Keratinocyte (primary cell): ENCODE results near the gene OOEP. TPM values are rescaled to one million over a fixed set of nuclear protein-coding genes. Genes with fewer than 3 reads are reported as not detected.
"Not testable (repeated sequence)": the region's sequence is repeated elsewhere in the genome, so short reads cannot be mapped to it uniquely, and the experiment has no call there.

Source experiments
- DNase-seq: peaks from one replicate; pipeline ENCODE4 v3.0.0-alpha.2; 2011; ENCODE audit warnings: low read depth, missing footprints, low spot score
- FAIRE-seq: peaks from 2 replicates; lab custom pipeline; 2011; peaks lifted over from hg19 to GRCh38; lab: Jason Lieb, UNC
- H2AFZ ChIP-seq: 2 replicates; pipeline ENCODE4 v1.6.0; 2012; ENCODE audit warnings: low read length, control low read depth, inconsistent platforms; ENCODE audit not compliant: control insufficient read depth
- H3K27ac ChIP-seq: 2 replicates; pipeline ENCODE4 v1.5.1; 2011; ENCODE audit warnings: low read length; ENCODE audit not compliant: control insufficient read depth, insufficient read depth
- H3K27me3 ChIP-seq: 3 replicates; pipeline ENCODE4 v1.6.0; 2011; ENCODE audit warnings: low read length; ENCODE audit not compliant: control insufficient read depth, insufficient read depth; ENCODE audit errors: extremely low read depth
- H3K36me3 ChIP-seq, 2 experiments: 2 replicates in 1 of 2; 3 replicates in 1 of 2; pipeline ENCODE4 v1.5.1; 2011; ENCODE audit warnings: low read length in 2 of 2, mild to moderate bottlenecking in 1 of 2; ENCODE audit not compliant: control insufficient read depth in 2 of 2, insufficient read depth in 2 of 2; ENCODE audit errors: extremely low read depth in 1 of 2
- H3K4me1 ChIP-seq: 3 replicates; pipeline ENCODE4 v1.5.1; 2011; ENCODE audit warnings: low read length; ENCODE audit not compliant: control insufficient read depth, insufficient read depth; ENCODE audit errors: extremely low read depth
- H3K4me2 ChIP-seq: 3 replicates; pipeline ENCODE4 v1.6.0; 2011; ENCODE audit warnings: low read depth, low read length; ENCODE audit not compliant: control insufficient read depth, insufficient read depth; ENCODE audit errors: extremely low read depth
- H3K4me3 ChIP-seq, 3 experiments: fragments of 200-600 bp in 1 of 3; sonication (generic) in 1 of 3; 2 replicates in 2 of 3; 3 replicates in 1 of 3; pipeline ENCODE4 v1.5.1; 2011 to 2016; ENCODE audit warnings: low read length in 3 of 3, mild to moderate bottlenecking in 3 of 3, control low read depth in 2 of 3, inconsistent platforms in 1 of 3, low read depth in 1 of 3, mixed read lengths in 1 of 3, mixed run types in 1 of 3, moderate library complexity in 1 of 3; ENCODE audit not compliant: control insufficient read depth in 2 of 3, insufficient read depth in 2 of 3; ENCODE audit errors: extremely low read depth in 1 of 3
- H3K79me2 ChIP-seq: 2 replicates; pipeline ENCODE4 v1.6.0; 2012; ENCODE audit warnings: low read length; ENCODE audit not compliant: control insufficient read depth, insufficient read depth
- H3K9ac ChIP-seq: 3 replicates; pipeline ENCODE4 v1.6.0; 2011; ENCODE audit warnings: low read length; ENCODE audit not compliant: control insufficient read depth, insufficient read depth; ENCODE audit errors: extremely low read depth
- H3K9me1 ChIP-seq: 3 replicates; pipeline ENCODE4 v1.6.0; 2011; ENCODE audit warnings: low read length; ENCODE audit not compliant: control insufficient read depth, insufficient read depth; ENCODE audit errors: extremely low read depth
- H3K9me3 ChIP-seq: 2 replicates; pipeline ENCODE4 v1.5.1; 2012; ENCODE audit warnings: low read depth, low read length; ENCODE audit not compliant: control insufficient read depth
- H4K20me1 ChIP-seq: 3 replicates; pipeline ENCODE4 v1.6.0; 2011; ENCODE audit warnings: low read length; ENCODE audit not compliant: control insufficient read depth, insufficient read depth; ENCODE audit errors: extremely low read depth
- EZH2 ChIP-seq: IDR thresholded peaks from one replicate; pipeline ENCODE4 v1.6.1; 2012; ENCODE audit warnings: inconsistent platforms, mild to moderate bottlenecking, low read length, moderate library complexity
- dilution Hi-C: fragments of 300-500 bp; cut with MboI; formaldehyde crosslinking; loops from one replicate; pipeline ENCODE4 v1.7.0; 2020; ENCODE audit warnings: low sequenced_read_pairs; ENCODE audit not compliant: extremely low pct_ligation_motif_present
- polyA plus RNA-seq, 5 experiments: library from polyadenylated mRNA; depleted of rRNA in 3 of 5; stranded (reverse) in 3 of 5; stranded (forward) in 1 of 5; unstranded in 1 of 5; fragments of >200 nt; gene quantifications; 1 replicate in 1 of 5; 2 replicates in 3 of 5; 3 replicates in 1 of 5; pipeline versions ENCODE4 v1.2.1 to v1.2.3, GENCODE V29; 2011 to 2012; ENCODE audit warnings: missing spikeins in 2 of 5, low read depth in 1 of 5, low replicate concordance in 1 of 5
- TF ChIP-seq, protein P1 (sequence below), 3 experiments: IDR thresholded peaks in 1 of 3; conservative IDR thresholded peaks in 1 of 3; optimal IDR thresholded peaks in 1 of 3; 2 replicates in 2 of 3; 3 replicates in 1 of 3; pipeline versions ENCODE3 to v1.5.1; 2011; ENCODE audit warnings: low read length in 3 of 3, mild to moderate bottlenecking in 3 of 3, moderate library complexity in 2 of 3, control low read depth in 1 of 3, inconsistent platforms in 1 of 3; ENCODE audit not compliant: insufficient read depth in 2 of 3; ENCODE audit errors: extremely low read depth in 1 of 3

Gene OOEP
- polyA plus RNA-seq, 1 donor (not counting 4 experiments of a cell fraction or from before 2014, with no cell fraction given) = 0.08 TPM

DNA sequence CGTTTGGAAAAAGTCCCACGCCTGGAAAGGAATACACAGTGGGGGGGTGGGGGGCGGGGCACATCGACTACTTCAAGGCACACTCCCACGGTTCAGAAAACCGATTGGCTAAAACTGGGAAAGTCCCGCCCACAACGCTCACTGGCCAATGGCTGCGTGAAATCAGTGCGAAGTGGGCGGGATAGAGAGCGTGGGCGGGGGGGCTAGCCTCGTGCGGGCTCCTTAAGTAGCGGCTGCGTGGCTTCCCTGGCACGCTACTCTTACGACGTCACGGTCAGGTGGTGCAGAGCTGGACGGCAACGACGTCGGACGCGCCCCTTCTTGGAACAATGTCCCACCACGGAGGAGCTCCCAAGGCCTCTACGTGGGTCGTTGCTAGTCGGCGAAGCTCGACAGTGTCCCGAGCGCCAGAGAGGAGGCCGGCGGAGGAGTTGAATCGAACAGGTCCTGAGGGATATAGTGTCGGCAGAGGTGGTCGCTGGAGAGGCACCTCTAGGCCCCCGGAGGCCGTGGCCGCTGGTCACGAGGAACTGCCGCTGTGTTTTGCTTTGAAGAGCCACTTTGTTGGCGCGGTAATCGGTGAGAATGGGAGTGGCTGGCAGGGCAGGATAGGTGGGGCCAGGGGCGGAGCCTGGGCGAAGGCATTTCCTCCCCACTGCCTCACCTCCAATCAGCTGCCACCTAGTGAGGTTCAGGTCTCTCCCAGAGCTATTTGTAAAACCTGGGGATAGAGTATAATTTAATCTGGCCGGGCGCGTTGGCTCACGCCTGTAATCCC, 25.1 kb upstream of the OOEP start, which contains the start of gene DDX43:
Gene DDX43, plus strand, starts transcription at position 252 of the 778 bp plus-strand sequence. Its CDS starts 78 bp downstream, at position 330.
- Histone ChIP-seq H3K27ac (peak within 1 kb of the TSS; percentile 31), H2AFZ (no peak within 1 kb of the TSS), H3K9me3 (no peaks in the 10 kb centered on the region), H3K79me2 (no peaks in the 10 kb centered on the region), H3K9me1 (no peaks in the 10 kb centered on the region), H4K20me1 (no peaks in the 10 kb centered on the region), H3K36me3 (no peaks in the 10 kb centered on the region), H3K9ac (peak within 1 kb of the TSS; percentile 15), H3K4me1 (no peaks in the 10 kb centered on the region), H3K4me3 (peak within 1 kb of the TSS in 2 of 3 experiments; percentile 24 to 34), H3K4me2 (no peak within 1 kb of the TSS), H3K27me3 (no peaks in the 10 kb centered on the region)
- TF ChIP-seq, protein P1, sequence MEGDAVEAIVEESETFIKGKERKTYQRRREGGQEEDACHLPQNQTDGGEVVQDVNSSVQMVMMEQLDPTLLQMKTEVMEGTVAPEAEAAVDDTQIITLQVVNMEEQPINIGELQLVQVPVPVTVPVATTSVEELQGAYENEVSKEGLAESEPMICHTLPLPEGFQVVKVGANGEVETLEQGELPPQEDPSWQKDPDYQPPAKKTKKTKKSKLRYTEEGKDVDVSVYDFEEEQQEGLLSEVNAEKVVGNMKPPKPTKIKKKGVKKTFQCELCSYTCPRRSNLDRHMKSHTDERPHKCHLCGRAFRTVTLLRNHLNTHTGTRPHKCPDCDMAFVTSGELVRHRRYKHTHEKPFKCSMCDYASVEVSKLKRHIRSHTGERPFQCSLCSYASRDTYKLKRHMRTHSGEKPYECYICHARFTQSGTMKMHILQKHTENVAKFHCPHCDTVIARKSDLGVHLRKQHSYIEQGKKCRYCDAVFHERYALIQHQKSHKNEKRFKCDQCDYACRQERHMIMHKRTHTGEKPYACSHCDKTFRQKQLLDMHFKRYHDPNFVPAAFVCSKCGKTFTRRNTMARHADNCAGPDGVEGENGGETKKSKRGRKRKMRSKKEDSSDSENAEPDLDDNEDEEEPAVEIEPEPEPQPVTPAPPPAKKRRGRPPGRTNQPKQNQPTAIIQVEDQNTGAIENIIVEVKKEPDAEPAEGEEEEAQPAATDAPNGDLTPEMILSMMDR (optimal IDR thresholded peaks at IDR 0.05 in 1 of 3, IDR thresholded peaks at IDR 0.05 in 1 of 3, conservative IDR thresholded peaks at IDR 0.05 in 1 of 3; ENCODE audit: extremely low read depth in 1 of 3, insufficient read depth in 2 of 3, low read length in 3 of 3) = no peak
- TF ChIP-seq EZH2 = no peak
- FAIRE-seq = no peak
- DNase-seq = no peak
- dilution Hi-C loops = no loop called here

DNA sequence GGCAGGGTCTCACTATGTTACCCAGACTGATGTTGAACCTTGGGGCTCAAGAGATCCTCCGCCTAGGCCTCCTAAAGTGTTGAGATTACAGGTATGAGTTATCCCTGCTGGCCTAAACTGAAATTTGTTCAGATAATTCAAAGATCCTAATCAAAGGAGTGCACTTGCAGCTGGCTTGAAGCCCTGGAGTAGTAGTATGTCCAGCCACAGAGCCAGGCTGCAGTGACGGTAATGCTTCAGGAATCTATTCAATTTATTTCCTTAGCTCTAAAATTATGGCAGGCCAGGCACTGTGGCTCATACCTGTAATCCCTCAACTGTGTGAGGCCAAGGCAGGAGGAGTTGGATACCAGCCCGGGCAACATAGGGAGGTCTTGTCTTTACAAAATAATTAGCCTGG, 23.6 kb upstream of the OOEP start:
- Histone ChIP-seq H3K27ac (no peak overlapping the region), H3K36me3 (no peaks in the 10 kb centered on the region), H2AFZ (no peak overlapping the region), H3K4me2 (no peak overlapping the region), H3K4me3 (no peak overlapping the region), H3K27me3 (no peaks in the 10 kb centered on the region), H4K20me1 (no peaks in the 10 kb centered on the region), H3K4me1 (peaks cover 4% of the 10 kb centered on the region), H3K9me3 (no peaks in the 10 kb centered on the region), H3K9me1 (no peaks in the 10 kb centered on the region), H3K79me2 (no peaks in the 10 kb centered on the region), H3K9ac (no peak overlapping the region)
- dilution Hi-C loops = no loop called here
- no peak for FAIRE-seq
- no peak for TF ChIP-seq EZH2
- TF ChIP-seq, protein P1 (optimal IDR thresholded peaks at IDR 0.05 in 1 of 3, IDR thresholded peaks at IDR 0.05 in 1 of 3, conservative IDR thresholded peaks at IDR 0.05 in 1 of 3; ENCODE audit: extremely low read depth in 1 of 3, insufficient read depth in 2 of 3, low read length in 3 of 3) = no peak
- DNase-seq = no peak

DNA sequence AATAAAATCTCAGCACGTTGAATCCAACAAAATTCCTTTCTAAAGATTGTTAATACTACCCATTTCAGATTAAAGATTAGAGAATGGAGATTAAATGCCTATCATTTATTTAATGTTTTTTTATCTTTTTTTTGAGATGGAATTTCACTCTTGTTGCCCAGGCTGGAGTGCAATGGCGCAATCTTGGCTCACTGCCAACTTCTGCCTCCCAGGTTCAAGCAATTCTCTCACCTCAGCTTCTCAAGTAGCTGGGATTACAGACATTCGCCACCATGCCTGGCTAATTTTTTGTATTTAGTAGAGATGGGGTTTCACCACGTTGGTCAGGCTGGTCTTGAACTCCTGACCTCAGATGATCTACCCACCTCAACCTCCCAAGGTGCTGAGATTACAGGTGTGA, 22.5 kb upstream of the OOEP start:
- H2AFZ ChIP-seq, H3K27ac ChIP-seq, H3K36me3 ChIP-seq, H3K9me1 ChIP-seq, H3K27me3 ChIP-seq, H3K9me3 ChIP-seq, H3K9ac ChIP-seq, H4K20me1 ChIP-seq, H3K79me2 ChIP-seq, dilution Hi-C loops, DNase-seq, H3K4me1 ChIP-seq, FAIRE-seq, H3K4me2 ChIP-seq, H3K4me3 ChIP-seq: not testable (repeated sequence)
